ENCODE measurements around the gene ARPC1B. TPM values are rescaled to one million over a fixed set of nuclear protein-coding genes. Genes with fewer than 3 reads are reported as not detected.

The ARPC1B gene
- total RNA-seq, 1 donor = 186 TPM

GRCh38 chr7:99359465-99360154 is 14.9 kb upstream of the ARPC1B start:
- H3K4me3 ChIP-seq (ENCODE audit: low read depth, low read length) = no peak overlapping the region

GRCh38 chr7:99362801-99363200 is 11.7 kb upstream of the ARPC1B start:
- no peak for TF ChIP-seq CTCF (IDR thresholded peaks at IDR 0.05; ENCODE audit: insufficient read depth, low read depth, low read length)
- H3K4me3 ChIP-seq (ENCODE audit: low read depth, low read length) = no peak overlapping the region
- peak; percentile 86 for DNase-seq (ENCODE audit: low read depth)

More at GRCh38 chr7:99359465-99360154, 14.9 kb upstream of the ARPC1B start:
- TF ChIP-seq CTCF (IDR thresholded peaks at IDR 0.05; ENCODE audit: insufficient read depth, low read depth, low read length) = no peak
- no peak for DNase-seq (ENCODE audit: low read depth)

GRCh38 chr7:99363286-99363685 is 11.2 kb upstream of the ARPC1B start:
- H3K4me3 ChIP-seq (ENCODE audit: low read depth, low read length) = no peak overlapping the region
- TF ChIP-seq CTCF (IDR thresholded peaks at IDR 0.05; ENCODE audit: insufficient read depth, low read depth, low read length) = no peak
- no peak for DNase-seq (ENCODE audit: low read depth)

- no peak for DNase-seq (ENCODE audit: low read depth)
- peak; percentile 56 for TF ChIP-seq CTCF (IDR thresholded peaks at IDR 0.05; ENCODE audit: insufficient read depth, low read depth, low read length)
- H3K4me3 ChIP-seq (ENCODE audit: low read depth, low read length) = no peak overlapping the region
Observed at GRCh38 chr7:99365318-99366141, 9.0 kb upstream of the ARPC1B start.

- TF ChIP-seq CTCF (IDR thresholded peaks at IDR 0.05; ENCODE audit: insufficient read depth, low read depth, low read length) = no peak
- DNase-seq (ENCODE audit: low read depth) = no peak
- H3K4me3 ChIP-seq (ENCODE audit: low read depth, low read length) = no peak overlapping the region
Observed at GRCh38 chr7:99366646-99367045, 7.9 kb upstream of the ARPC1B start.

GRCh38 chr7:99368750-99369389 is 5.7 kb upstream of the ARPC1B start:
- no peak for DNase-seq (ENCODE audit: low read depth)
- no peak for TF ChIP-seq CTCF (IDR thresholded peaks at IDR 0.05; ENCODE audit: insufficient read depth, low read depth, low read length)
- H3K4me3 ChIP-seq (ENCODE audit: low read depth, low read length) = no peak overlapping the region
